Measurements from ENCODE around the gene ANKRD35.

Gene ANKRD35

DNA sequence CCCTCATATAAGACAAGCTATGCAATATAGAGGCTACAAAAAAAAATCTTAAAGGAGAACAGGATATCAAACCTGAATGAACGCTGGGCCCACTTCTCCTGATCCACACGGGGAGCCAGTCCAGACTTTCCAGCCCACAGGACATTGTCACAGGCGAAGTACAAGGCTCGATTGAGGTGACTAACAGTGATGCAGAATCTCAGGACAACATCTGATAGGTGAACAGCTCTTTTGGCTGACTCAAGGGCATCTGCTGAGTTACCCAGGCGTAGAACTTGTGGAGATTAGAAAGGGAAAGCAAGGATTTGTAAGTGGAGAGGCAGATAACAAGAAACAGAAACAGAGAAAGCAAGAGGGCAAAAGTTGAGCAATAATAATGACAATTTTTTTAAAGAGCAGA is 31.1 kb upstream of the ANKRD35 start:
- no peak overlapping the region for H3K18ac ChIP-seq (ENCODE audit: low read depth in 1 of 2, low read length in 2 of 2)
- H3K9me3 ChIP-seq (ENCODE audit: control insufficient read depth, low read length) = no peaks in the 10 kb centered on the region
- no peak overlapping the region for H3K23ac ChIP-seq (ENCODE audit: low read length in 2 of 2)
- H2AK5ac ChIP-seq (ENCODE audit: low read length, severe bottlenecking) = no peak overlapping the region
- no peak overlapping the region for H3K4ac ChIP-seq (ENCODE audit: low read depth in 1 of 2, low read length in 2 of 2)
- no peak overlapping the region for H2BK120ac ChIP-seq (ENCODE audit: low read depth, low read length)
- H3K4me1 ChIP-seq (ENCODE audit: control insufficient read depth, insufficient read depth, low read depth, low read length) = peaks cover 19% of the 10 kb centered on the region
- H3K14ac ChIP-seq (ENCODE audit: low read length in 2 of 2) = no peak overlapping the region
- peaks cover 12% of the 10 kb centered on the region for H3K79me1 ChIP-seq (replicated peaks; ENCODE audit: low read length, poor library complexity, severe bottlenecking)
- H2AFZ ChIP-seq (ENCODE audit: low read depth, low read length) = no peak overlapping the region
- H2BK12ac ChIP-seq (ENCODE audit: low read length in 2 of 2) = no peak overlapping the region
- no peak overlapping the region for H2BK5ac ChIP-seq (ENCODE audit: low read depth, low read length, poor library complexity, severe bottlenecking)
- no peak overlapping the region for H4K91ac ChIP-seq (ENCODE audit: low read length)
- WGBS = 88% methylated on average over 5 of the region's 5 CpGs
- H2BK15ac ChIP-seq (ENCODE audit: low read depth, poor library complexity, severe bottlenecking) = no peak overlapping the region
- H3K4me3 ChIP-seq (ENCODE audit: insufficient read depth in 1 of 2, low read depth in 1 of 2, low read length in 2 of 2) = peak overlapping the region in 1 of 2 experiments; percentile 43
- H3K4me2 ChIP-seq (ENCODE audit: low read length, poor library complexity, severe bottlenecking) = no peak overlapping the region
- peaks cover 8 to 47% of the 10 kb centered on the region in 2 experiments for H3K36me3 ChIP-seq (ENCODE audit: control insufficient read depth in 1 of 2, insufficient read depth in 2 of 2, low read depth in 1 of 2, low read length in 2 of 2)
- H4K8ac ChIP-seq (ENCODE audit: low read length) = no peak overlapping the region
- no peak for DNase-seq
- H3K27ac ChIP-seq (ENCODE audit: low read length, poor library complexity, severe bottlenecking) = no peak overlapping the region
- peak overlapping the region; percentile 54 for H3K9ac ChIP-seq (ENCODE audit: low read length)
- no peaks in the 10 kb centered on the region for H3K27me3 ChIP-seq (ENCODE audit: control insufficient read depth in 1 of 2, insufficient read depth in 1 of 2, low read length in 2 of 2)

DNA sequence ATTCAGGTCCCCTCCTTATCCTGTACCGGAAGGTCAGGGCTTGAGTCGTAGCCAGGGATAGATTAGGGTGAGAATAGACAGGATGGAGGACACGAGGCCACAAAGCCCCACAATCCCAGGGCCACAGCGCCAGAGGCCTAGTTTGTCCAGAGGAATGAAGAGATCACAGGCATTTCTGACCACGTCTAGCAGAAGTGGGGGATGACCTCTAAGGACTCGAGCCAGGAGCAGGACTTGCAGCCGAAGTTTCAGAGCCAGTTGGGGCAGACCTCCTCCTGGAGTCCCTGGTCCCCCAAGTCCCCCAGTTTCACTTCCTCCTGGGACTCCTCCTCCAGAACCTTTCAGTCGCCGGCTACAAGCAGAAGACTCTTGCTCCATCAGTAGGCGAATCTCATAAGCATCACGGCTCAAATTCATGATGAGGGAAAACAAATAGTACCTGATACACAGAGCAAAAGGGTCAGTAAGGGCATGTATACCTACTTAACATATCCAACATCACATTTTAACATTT is 26.5 kb upstream of the ANKRD35 start:
- H3K14ac ChIP-seq (ENCODE audit: low read length in 2 of 2) = no peak overlapping the region
- no peaks in the 10 kb centered on the region for H3K9me3 ChIP-seq (ENCODE audit: control insufficient read depth, low read length)
- H3K4me2 ChIP-seq (ENCODE audit: low read length, poor library complexity, severe bottlenecking) = no peak overlapping the region
- H2BK15ac ChIP-seq (ENCODE audit: low read depth, poor library complexity, severe bottlenecking) = no peak overlapping the region
- DNase-seq = no peak
- peaks cover 11% of the 10 kb centered on the region for H3K4me1 ChIP-seq (ENCODE audit: control insufficient read depth, insufficient read depth, low read depth, low read length)
- peaks cover 17 to 59% of the 10 kb centered on the region in 2 experiments for H3K36me3 ChIP-seq (ENCODE audit: control insufficient read depth in 1 of 2, insufficient read depth in 2 of 2, low read depth in 1 of 2, low read length in 2 of 2)
- H4K8ac ChIP-seq (ENCODE audit: low read length) = no peak overlapping the region
- 94% methylated on average over 11 of the region's 11 CpGs for WGBS
- no peaks in the 10 kb centered on the region for H3K27me3 ChIP-seq (ENCODE audit: control insufficient read depth in 1 of 2, insufficient read depth in 1 of 2, low read length in 2 of 2)
- H3K4me3 ChIP-seq (ENCODE audit: insufficient read depth in 1 of 2, low read depth in 1 of 2, low read length in 2 of 2) = no peak overlapping the region
- H2BK12ac ChIP-seq (ENCODE audit: low read length in 2 of 2) = no peak overlapping the region
- H2BK120ac ChIP-seq (ENCODE audit: low read depth, low read length) = no peak overlapping the region
- H2BK5ac ChIP-seq (ENCODE audit: low read depth, low read length, poor library complexity, severe bottlenecking) = no peak overlapping the region
- H3K9ac ChIP-seq (ENCODE audit: low read length) = peak overlapping the region; percentile 31
- H4K91ac ChIP-seq (ENCODE audit: low read length) = no peak overlapping the region
- H3K79me1 ChIP-seq (replicated peaks; ENCODE audit: low read length, poor library complexity, severe bottlenecking) = peaks cover 8% of the 10 kb centered on the region
- H2AFZ ChIP-seq (ENCODE audit: low read depth, low read length) = no peak overlapping the region
- H3K23ac ChIP-seq (ENCODE audit: low read length in 2 of 2) = no peak overlapping the region
- H3K27ac ChIP-seq (ENCODE audit: low read length, poor library complexity, severe bottlenecking) = no peak overlapping the region
- no peak overlapping the region for H3K4ac ChIP-seq (ENCODE audit: low read depth in 1 of 2, low read length in 2 of 2)
- no peak overlapping the region for H2AK5ac ChIP-seq (ENCODE audit: low read length, severe bottlenecking)
- H3K18ac ChIP-seq (ENCODE audit: low read depth in 1 of 2, low read length in 2 of 2) = no peak overlapping the region

DNA sequence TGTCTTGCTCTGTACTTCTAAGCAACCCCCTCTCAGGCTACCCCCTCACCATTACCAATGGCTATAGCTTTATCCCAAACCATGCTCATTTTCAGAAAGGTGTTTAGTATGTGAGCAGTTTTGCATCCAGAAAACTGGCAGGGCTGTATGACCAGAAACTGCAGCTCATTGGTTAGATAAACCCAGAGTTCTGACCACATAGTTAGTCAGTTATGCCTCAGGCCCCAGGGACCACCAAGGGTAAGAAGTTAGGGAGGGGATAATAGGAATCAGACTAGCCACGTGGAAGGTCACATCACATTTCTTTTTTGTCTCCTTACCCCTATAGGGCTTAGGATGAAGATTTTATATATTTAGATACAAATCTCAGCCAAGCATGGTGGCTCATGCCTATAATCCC is 23.0 kb upstream of the ANKRD35 start:
- Histone ChIP-seq H2BK120ac (ENCODE audit: low read depth, low read length) (no peak overlapping the region), H3K4ac (ENCODE audit: low read depth in 1 of 2, low read length in 2 of 2) (no peak overlapping the region), H2AFZ (ENCODE audit: low read depth, low read length) (no peak overlapping the region), H4K8ac (ENCODE audit: low read length) (no peak overlapping the region), H3K14ac (ENCODE audit: low read length in 2 of 2) (no peak overlapping the region), H2BK15ac (ENCODE audit: low read depth, poor library complexity, severe bottlenecking) (no peak overlapping the region), H2AK5ac (ENCODE audit: low read length, severe bottlenecking) (no peak overlapping the region), H3K9me3 (ENCODE audit: control insufficient read depth, low read length) (no peaks in the 10 kb centered on the region), H2BK5ac (ENCODE audit: low read depth, low read length, poor library complexity, severe bottlenecking) (no peak overlapping the region), H3K4me3 (ENCODE audit: insufficient read depth in 1 of 2, low read depth in 1 of 2, low read length in 2 of 2) (peak overlapping the region in 1 of 2 experiments; percentile 68), H2BK12ac (ENCODE audit: low read length in 2 of 2) (peak overlapping the region in 1 of 2 experiments; percentile 40), H3K36me3 (ENCODE audit: control insufficient read depth in 1 of 2, insufficient read depth in 2 of 2, low read depth in 1 of 2, low read length in 2 of 2) (peaks cover 34 to 57% of the 10 kb centered on the region in 2 experiments), H3K27ac (ENCODE audit: low read length, poor library complexity, severe bottlenecking) (peak overlapping the region; percentile 3), H3K23ac (ENCODE audit: low read length in 2 of 2) (no peak overlapping the region), H3K79me1 (replicated peaks; ENCODE audit: low read length, poor library complexity, severe bottlenecking) (peaks cover 5% of the 10 kb centered on the region), H3K18ac (ENCODE audit: low read depth in 1 of 2, low read length in 2 of 2) (no peak overlapping the region), H3K4me1 (ENCODE audit: control insufficient read depth, insufficient read depth, low read depth, low read length) (peaks cover 10% of the 10 kb centered on the region), H3K9ac (ENCODE audit: low read length) (peak overlapping the region; percentile 79), H3K4me2 (ENCODE audit: low read length, poor library complexity, severe bottlenecking) (no peak overlapping the region), H4K91ac (ENCODE audit: low read length) (no peak overlapping the region), H3K27me3 (ENCODE audit: control insufficient read depth in 1 of 2, insufficient read depth in 1 of 2, low read length in 2 of 2) (no peaks in the 10 kb centered on the region)
- WGBS = no CpG with 5 or more reads among the region's 1 CpG
- no peak for DNase-seq

- Histone ChIP-seq H2BK12ac (ENCODE audit: low read length in 2 of 2) (peak overlapping the region in 1 of 2 experiments; percentile 49), H4K8ac (ENCODE audit: low read length) (peak overlapping the region; percentile 64), H3K4me2 (ENCODE audit: low read length, poor library complexity, severe bottlenecking) (no peak overlapping the region), H3K27ac (ENCODE audit: low read length, poor library complexity, severe bottlenecking) (no peak overlapping the region), H2AK5ac (ENCODE audit: low read length, severe bottlenecking) (no peak overlapping the region), H2AFZ (ENCODE audit: low read depth, low read length) (no peak overlapping the region), H4K91ac (ENCODE audit: low read length) (no peak overlapping the region), H3K4ac (ENCODE audit: low read depth in 1 of 2, low read length in 2 of 2) (no peak overlapping the region), H3K14ac (ENCODE audit: low read length in 2 of 2) (no peak overlapping the region), H3K4me1 (ENCODE audit: control insufficient read depth, insufficient read depth, low read depth, low read length) (peaks cover 10% of the 10 kb centered on the region), H3K18ac (ENCODE audit: low read depth in 1 of 2, low read length in 2 of 2) (peak overlapping the region; percentile 34 to 52), H3K9ac (ENCODE audit: low read length) (peak overlapping the region; percentile 69), H3K4me3 (ENCODE audit: insufficient read depth in 1 of 2, low read depth in 1 of 2, low read length in 2 of 2) (no peak overlapping the region), H3K9me3 (ENCODE audit: control insufficient read depth, low read length) (no peaks in the 10 kb centered on the region), H3K23ac (ENCODE audit: low read length in 2 of 2) (no peak overlapping the region), H3K27me3 (ENCODE audit: control insufficient read depth in 1 of 2, insufficient read depth in 1 of 2, low read length in 2 of 2) (no peaks in the 10 kb centered on the region), H3K79me1 (replicated peaks; ENCODE audit: low read length, poor library complexity, severe bottlenecking) (peaks cover 5% of the 10 kb centered on the region), H2BK120ac (ENCODE audit: low read depth, low read length) (no peak overlapping the region), H3K36me3 (ENCODE audit: control insufficient read depth in 1 of 2, insufficient read depth in 2 of 2, low read depth in 1 of 2, low read length in 2 of 2) (peaks cover 36 to 58% of the 10 kb centered on the region in 2 experiments), H2BK5ac (ENCODE audit: low read depth, low read length, poor library complexity, severe bottlenecking) (no peak overlapping the region), H2BK15ac (ENCODE audit: low read depth, poor library complexity, severe bottlenecking) (no peak overlapping the region)
- no peak for DNase-seq
- WGBS = 74% methylated on average over 8 of the region's 10 CpGs
These were observed 21.5 kb upstream of the ANKRD35 start for GRCh38 chr1:145906954-145907753.
